Sigmoid colon (tissue), 4 donors: ENCODE data around the gene SNRPD2.

ENCODE experiments used
- CTCF ChIP-seq, 4 experiments: fragments of 450-650 bp in 3 of 4; fragments of 200-600 bp in 1 of 4; IDR thresholded peaks; one replicate each; pipeline ENCODE4 v1.5.1; 2016 to 2019; ENCODE audit warnings: antibody characterized with exemption in 4 of 4, mild to moderate bottlenecking in 3 of 4, moderate library complexity in 2 of 4
- EP300 ChIP-seq, 4 donors: sonication (generic); formaldehyde crosslinking; IDR thresholded peaks; one replicate each; pipeline ENCODE4 v1.6.1; 2017; ENCODE audit warnings: antibody characterized with exemption in 4 of 4

DNA sequence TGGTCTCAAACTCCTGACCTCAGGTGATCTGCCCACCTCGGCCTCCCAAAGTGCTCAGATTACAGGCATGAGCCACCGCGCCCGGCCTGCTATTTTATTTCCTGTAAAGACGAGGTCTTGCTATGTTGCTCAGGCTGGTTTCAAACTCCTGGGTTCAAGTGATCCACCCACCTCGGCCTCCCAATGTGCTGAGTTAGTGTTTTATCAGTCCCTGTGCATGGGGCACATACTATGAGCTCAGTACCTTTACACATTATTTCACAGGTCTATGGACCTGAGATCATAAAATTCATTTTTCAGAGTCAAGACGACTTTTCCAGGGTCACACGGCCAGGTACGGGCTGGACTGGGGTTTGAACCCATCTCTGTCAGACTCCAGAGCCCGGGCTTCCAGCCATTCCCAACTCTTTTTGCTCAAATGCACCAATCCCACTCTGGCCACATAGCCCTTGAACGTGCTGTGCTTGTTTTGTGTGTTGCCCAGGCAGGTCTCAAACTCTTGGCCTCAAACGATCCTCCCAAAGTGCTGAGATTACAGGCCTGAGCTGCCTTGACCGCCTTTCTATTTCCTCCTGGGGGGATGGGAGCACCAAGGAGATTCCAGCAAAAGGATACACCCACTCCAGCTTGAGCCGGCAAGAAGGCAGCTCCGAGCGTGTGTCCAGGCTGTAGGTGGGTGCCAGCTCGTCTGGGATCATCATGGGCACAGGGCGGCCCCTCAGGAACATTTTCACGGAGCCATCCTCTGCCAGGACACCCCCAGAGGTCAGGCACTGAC is 53.7 kb downstream of the SNRPD2 start:
- TF ChIP-seq EP300 (IDR thresholded peaks at IDR 0.05) (no peak), CTCF (IDR thresholded peaks at IDR 0.05) (no peak)
